SK-N-SH (cell line): Measurements from ENCODE around the gene CEP112. TPM values are rescaled to one million over a fixed set of nuclear protein-coding genes. Genes with fewer than 3 reads are reported as not detected.

Source experiments
- CTCF ChIA-PET: fragments of 300-600, 350-600 bp; formaldehyde crosslinking; extraction: SDS; loops from one replicate; lab custom pipeline; 2021; lab: Yijun Ruan, JAX
- POLR2A ChIA-PET: fragments of 350-600 bp; sonication (Branson Sonifier 250); formaldehyde crosslinking; extraction: SDS; loops from one replicate; lab custom pipeline; 2020; ENCODE audit warnings: antibody characterized with exemption, inconsistent platforms; lab: Yijun Ruan, JAX
- DNase-seq: peaks from one replicate; pipeline ENCODE4 v3.0.0; 2012
- H2AFZ ChIP-seq: fragments of 200-600 bp; sonication (generic); 2 replicates; pipeline ENCODE4 v1.8.1; 2016; ENCODE audit warnings: antibody characterized with exemption, mild to moderate bottlenecking, low read depth
- H3F3A ChIP-seq: fragments of 200-600 bp; sonication (generic); replicated peaks from 2 replicates; pipeline ENCODE3; 2016; ENCODE audit warnings: antibody characterized with exemption, mild to moderate bottlenecking; ENCODE audit not compliant: insufficient read depth
- H3K27ac ChIP-seq, 2 experiments: fragments of 200-500 bp in 1 of 2; fragments of 200-600 bp in 1 of 2; sonication (Bioruptor generic) in 1 of 2; sonication (generic), shearing (Covaris generic) in 1 of 2; 2 replicates each; pipeline versions ENCODE4 v1.5.1 to v1.6.1; 2014 to 2016; ENCODE audit warnings: low read depth in 2 of 2, inconsistent platforms in 1 of 2, low read length in 1 of 2, mild to moderate bottlenecking in 1 of 2, mixed read lengths in 1 of 2
- H3K27me3 ChIP-seq: fragments of 200-600 bp; sonication (generic), shearing (Covaris generic); 2 replicates; pipeline ENCODE4 v1.6.1; 2016; ENCODE audit warnings: mixed run types; ENCODE audit not compliant: insufficient read depth
- H3K36me3 ChIP-seq, 2 experiments: fragments of 200-500 bp in 1 of 2; fragments of 200-600 bp in 1 of 2; sonication (Bioruptor generic) in 1 of 2; sonication (generic) in 1 of 2; replicated peaks in 1 of 2; 2 replicates each; pipeline versions ENCODE3 to v1.5.1; 2014 to 2016; ENCODE audit warnings: low read length in 1 of 2, mild to moderate bottlenecking in 1 of 2; ENCODE audit not compliant: insufficient read depth in 2 of 2, control insufficient read depth in 1 of 2
- H3K4me1 ChIP-seq, 2 experiments: fragments of 200-500 bp in 1 of 2; fragments of 200-600 bp in 1 of 2; sonication (Bioruptor generic) in 1 of 2; sonication (generic), shearing (Covaris generic) in 1 of 2; 2 replicates each; pipeline versions ENCODE4 v1.5.1 to v1.6.1; 2014 to 2016; ENCODE audit warnings: low read depth in 1 of 2, low read length in 1 of 2, mixed run types in 1 of 2; ENCODE audit not compliant: insufficient read depth in 2 of 2, control insufficient read depth in 1 of 2
- H3K4me2 ChIP-seq: fragments of 200-600 bp; sonication (generic), shearing (Covaris generic); 2 replicates; pipeline ENCODE4 v1.6.1; 2017; ENCODE audit warnings: mixed run types
- H3K4me3 ChIP-seq, 2 experiments: fragments of 200-500 bp in 1 of 2; fragments of 200-600 bp in 1 of 2; sonication (Bioruptor generic) in 1 of 2; sonication (generic), shearing (Covaris generic) in 1 of 2; 2 replicates each; pipeline versions ENCODE4 v1.5.1 to v1.8.1; 2014 to 2016; ENCODE audit warnings: low read depth in 2 of 2, inconsistent platforms in 1 of 2, low read length in 1 of 2, mild to moderate bottlenecking in 1 of 2, mixed read lengths in 1 of 2, moderate library complexity in 1 of 2
- H3K79me2 ChIP-seq: fragments of 200-600 bp; sonication (generic); 2 replicates; pipeline ENCODE4 v1.8.1; 2017; ENCODE audit warnings: mild to moderate bottlenecking; ENCODE audit not compliant: insufficient read depth
- H3K9ac ChIP-seq: fragments of 200-600 bp; sonication (generic); 2 replicates; pipeline ENCODE4 v1.6.1; 2017; ENCODE audit warnings: mixed run types
- H3K9me2 ChIP-seq: fragments of 200-600 bp; sonication (generic); 2 replicates; pipeline ENCODE4 v1.6.1; 2017; ENCODE audit warnings: mixed run types
- H3K9me3 ChIP-seq: fragments of 200-600 bp; sonication (generic); 2 replicates; pipeline ENCODE4 v1.6.1; 2017; ENCODE audit warnings: mixed run types, mild to moderate bottlenecking, moderate library complexity
- H4K20me1 ChIP-seq: fragments of 200-600 bp; sonication (generic); 2 replicates; pipeline ENCODE4 v1.6.1; 2017; ENCODE audit warnings: mild to moderate bottlenecking, mixed run types; ENCODE audit not compliant: insufficient read depth
- EP300 ChIP-seq, 2 experiments: IDR thresholded peaks; 2 replicates each; pipeline versions ENCODE4 v1.4.0 to v1.6.1; 2012; ENCODE audit warnings: borderline replicate concordance in 1 of 2, low read depth in 1 of 2, low read length in 1 of 2
- EZH2phosphoT487 ChIP-seq: fragments of 200-600 bp; sonication (generic); IDR thresholded peaks from 2 replicates; pipeline ENCODE4 v1.6.1; 2017; ENCODE audit warnings: low read depth, mixed run types, mild to moderate bottlenecking, antibody characterized with exemption, moderate library complexity, borderline replicate concordance
- FOXM1 ChIP-seq: IDR thresholded peaks from 2 replicates; pipeline ENCODE4 v1.4.0; 2012; ENCODE audit warnings: low read depth, mild to moderate bottlenecking
- GATA2 ChIP-seq: sonication (generic); formaldehyde crosslinking; IDR thresholded peaks from 2 replicates; pipeline ENCODE4 v1.5.0; 2020; ENCODE audit warnings: mild to moderate bottlenecking, missing genetic modification reagents
- MEF2A ChIP-seq: IDR thresholded peaks from 2 replicates; pipeline ENCODE4 v1.4.0; 2012; ENCODE audit warnings: low read depth, borderline replicate concordance
- NFIC ChIP-seq: IDR thresholded peaks from 2 replicates; pipeline ENCODE4 v1.4.0; 2012; ENCODE audit warnings: borderline replicate concordance
- POLR2AphosphoS5 ChIP-seq: IDR thresholded peaks from 2 replicates; pipeline ENCODE4 v1.6.1; 2012; ENCODE audit warnings: low read depth, low read length
- WGBS: methylation state at CpG from one replicate; pipeline ENCODE4 v1.1.6; 2017; ENCODE audit warnings: low lambda C conversion rate; 5-methylcytosine and 5-hydroxymethylcytosine counted together
- polyA plus RNA-seq, 3 experiments: library from polyadenylated mRNA; depleted of rRNA; stranded (reverse); fragments of >200 nt; gene quantifications; 2 replicates each; pipeline ENCODE4 v1.2.3, GENCODE V29; 2012
- TF ChIP-seq, protein P1 (sequence below): IDR thresholded peaks from 2 replicates; pipeline ENCODE4 v1.4.0; 2012; ENCODE audit warnings: low read depth, borderline replicate concordance
- TF ChIP-seq, protein P2 (sequence below): fragments of 150-350 bp; IDR thresholded peaks from 2 replicates; pipeline ENCODE4 v1.6.1; 2016; ENCODE audit warnings: mild to moderate bottlenecking, low read depth, low read length
- TF ChIP-seq, protein P3 (sequence below): IDR thresholded peaks from 2 replicates; pipeline ENCODE4 v1.6.1; 2012; ENCODE audit warnings: mild to moderate bottlenecking, low read depth, low read length, moderate library complexity
- TF ChIP-seq, protein P4 (sequence below): IDR thresholded peaks from 2 replicates; pipeline ENCODE4 v1.4.0; 2012; ENCODE audit warnings: low read depth

CEP112 gene
- polyA plus RNA-seq, 1 of the 3 experiments (the other 2 are of a cell fraction), result 7.9 TPM

DNA sequence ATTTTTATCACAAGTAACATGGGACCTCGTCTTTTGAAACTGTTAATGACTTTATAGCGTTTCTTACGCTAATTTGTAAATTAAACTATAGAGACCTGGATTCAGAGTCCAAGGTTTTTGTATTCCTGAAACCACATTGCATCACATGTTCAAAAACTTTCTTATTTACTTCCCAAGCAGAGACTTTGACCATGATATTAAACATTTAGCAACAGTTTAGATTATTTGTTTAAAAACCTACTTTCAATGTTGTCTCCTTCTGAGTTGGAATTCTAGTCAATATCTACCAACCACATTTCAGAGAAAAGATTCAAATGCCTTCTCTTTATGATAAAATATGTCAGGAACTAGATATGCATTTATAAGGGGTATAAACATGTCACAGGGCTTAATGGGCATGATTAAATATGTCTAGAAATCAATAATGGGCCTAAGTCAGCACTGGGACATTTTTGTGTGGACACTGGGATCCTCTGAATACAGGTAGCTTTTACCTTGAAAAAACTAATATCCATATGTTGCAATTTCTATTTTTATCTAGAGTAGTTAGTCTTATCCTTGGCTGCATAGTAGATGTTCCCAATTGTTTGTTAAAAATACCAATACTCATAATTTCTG is 43.6 kb upstream of the CEP112 start:
- no peaks in the 10 kb centered on the region for H4K20me1 ChIP-seq
- no peak overlapping the region for H3K9ac ChIP-seq
- no peaks in the 10 kb centered on the region for H3K9me2 ChIP-seq
- no peak overlapping the region for H3K4me2 ChIP-seq
- 87% methylated on average over 3 of the region's 3 CpGs for WGBS
- no peak for DNase-seq
- H3K27me3 ChIP-seq, result no peaks in the 10 kb centered on the region
- no peaks in the 10 kb centered on the region for H3K9me3 ChIP-seq
- H3F3A ChIP-seq, result peaks cover 15% of the 10 kb centered on the region
- no peaks in the 10 kb centered on the region for H3K79me2 ChIP-seq
- CTCF ChIA-PET, result interaction anchor here (1.4 kb wide), 1 partner anchor 15 kb away, joined by 4 read pairs; no protein-coding TSS in a partner anchor
- H3K4me1 ChIP-seq, result peaks cover 2 to 7% of the 10 kb centered on the region in 2 experiments; a peak in 2 of 4 replicates
- TF ChIP-seq, protein P1, sequence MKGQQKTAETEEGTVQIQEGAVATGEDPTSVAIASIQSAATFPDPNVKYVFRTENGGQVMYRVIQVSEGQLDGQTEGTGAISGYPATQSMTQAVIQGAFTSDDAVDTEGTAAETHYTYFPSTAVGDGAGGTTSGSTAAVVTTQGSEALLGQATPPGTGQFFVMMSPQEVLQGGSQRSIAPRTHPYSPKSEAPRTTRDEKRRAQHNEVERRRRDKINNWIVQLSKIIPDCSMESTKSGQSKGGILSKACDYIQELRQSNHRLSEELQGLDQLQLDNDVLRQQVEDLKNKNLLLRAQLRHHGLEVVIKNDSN, result no peak
- no peak for TF ChIP-seq GATA2 (CRISPR knock-in tag)
- TF ChIP-seq, protein P2, sequence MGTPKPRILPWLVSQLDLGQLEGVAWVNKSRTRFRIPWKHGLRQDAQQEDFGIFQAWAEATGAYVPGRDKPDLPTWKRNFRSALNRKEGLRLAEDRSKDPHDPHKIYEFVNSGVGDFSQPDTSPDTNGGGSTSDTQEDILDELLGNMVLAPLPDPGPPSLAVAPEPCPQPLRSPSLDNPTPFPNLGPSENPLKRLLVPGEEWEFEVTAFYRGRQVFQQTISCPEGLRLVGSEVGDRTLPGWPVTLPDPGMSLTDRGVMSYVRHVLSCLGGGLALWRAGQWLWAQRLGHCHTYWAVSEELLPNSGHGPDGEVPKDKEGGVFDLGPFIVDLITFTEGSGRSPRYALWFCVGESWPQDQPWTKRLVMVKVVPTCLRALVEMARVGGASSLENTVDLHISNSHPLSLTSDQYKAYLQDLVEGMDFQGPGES, result no peak
- TF ChIP-seq NFIC, result no peak
- no peak for TF ChIP-seq POLR2AphosphoS5
- no peak for TF ChIP-seq EP300 (IDR thresholded peaks at IDR 0.05; ENCODE audit: borderline replicate concordance in 1 of 2, low read depth in 1 of 2, low read length in 1 of 2)
- TF ChIP-seq, protein P3, sequence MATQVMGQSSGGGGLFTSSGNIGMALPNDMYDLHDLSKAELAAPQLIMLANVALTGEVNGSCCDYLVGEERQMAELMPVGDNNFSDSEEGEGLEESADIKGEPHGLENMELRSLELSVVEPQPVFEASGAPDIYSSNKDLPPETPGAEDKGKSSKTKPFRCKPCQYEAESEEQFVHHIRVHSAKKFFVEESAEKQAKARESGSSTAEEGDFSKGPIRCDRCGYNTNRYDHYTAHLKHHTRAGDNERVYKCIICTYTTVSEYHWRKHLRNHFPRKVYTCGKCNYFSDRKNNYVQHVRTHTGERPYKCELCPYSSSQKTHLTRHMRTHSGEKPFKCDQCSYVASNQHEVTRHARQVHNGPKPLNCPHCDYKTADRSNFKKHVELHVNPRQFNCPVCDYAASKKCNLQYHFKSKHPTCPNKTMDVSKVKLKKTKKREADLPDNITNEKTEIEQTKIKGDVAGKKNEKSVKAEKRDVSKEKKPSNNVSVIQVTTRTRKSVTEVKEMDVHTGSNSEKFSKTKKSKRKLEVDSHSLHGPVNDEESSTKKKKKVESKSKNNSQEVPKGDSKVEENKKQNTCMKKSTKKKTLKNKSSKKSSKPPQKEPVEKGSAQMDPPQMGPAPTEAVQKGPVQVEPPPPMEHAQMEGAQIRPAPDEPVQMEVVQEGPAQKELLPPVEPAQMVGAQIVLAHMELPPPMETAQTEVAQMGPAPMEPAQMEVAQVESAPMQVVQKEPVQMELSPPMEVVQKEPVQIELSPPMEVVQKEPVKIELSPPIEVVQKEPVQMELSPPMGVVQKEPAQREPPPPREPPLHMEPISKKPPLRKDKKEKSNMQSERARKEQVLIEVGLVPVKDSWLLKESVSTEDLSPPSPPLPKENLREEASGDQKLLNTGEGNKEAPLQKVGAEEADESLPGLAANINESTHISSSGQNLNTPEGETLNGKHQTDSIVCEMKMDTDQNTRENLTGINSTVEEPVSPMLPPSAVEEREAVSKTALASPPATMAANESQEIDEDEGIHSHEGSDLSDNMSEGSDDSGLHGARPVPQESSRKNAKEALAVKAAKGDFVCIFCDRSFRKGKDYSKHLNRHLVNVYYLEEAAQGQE, result no peak
- TF ChIP-seq, protein P4, sequence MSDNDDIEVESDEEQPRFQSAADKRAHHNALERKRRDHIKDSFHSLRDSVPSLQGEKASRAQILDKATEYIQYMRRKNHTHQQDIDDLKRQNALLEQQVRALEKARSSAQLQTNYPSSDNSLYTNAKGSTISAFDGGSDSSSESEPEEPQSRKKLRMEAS, result no peak
- no peak for TF ChIP-seq MEF2A
- TF ChIP-seq FOXM1, result no peak
- no peak for TF ChIP-seq EZH2phosphoT487
- H3K27ac ChIP-seq, result no peak overlapping the region
- no peak overlapping the region for H2AFZ ChIP-seq
- H3K4me3 ChIP-seq, result no peak overlapping the region
- H3K36me3 ChIP-seq, result no peaks in the 10 kb centered on the region
- POLR2A ChIA-PET, result no interaction called here
